Hippocampal formation (tissue), 2 donors: ENCODE results near the gene GBA3.

Experiments
- DNase-seq, 2 donors: peaks; one replicate each; lab custom pipeline; 2025; lab: John Stamatoyannopoulos, UW

GBA3 gene

GRCh38 chr4:22692736-22693135 is at the start of gene GBA3:
TSS of gene GBA3 (plus strand) at chr4:22692937.
- no peak for DNase-seq

GRCh38 chr4:22643952-22644351 is 48.8 kb upstream of the GBA3 start:
- no peak for DNase-seq

- DNase-seq = no peak
These were observed 47.1 kb upstream of the GBA3 start for GRCh38 chr4:22645481-22646182.

GRCh38 chr4:22648996-22649395 is 43.7 kb upstream of the GBA3 start:
- DNase-seq = no peak

- no peak for DNase-seq
These were observed 42.0 kb upstream of the GBA3 start for GRCh38 chr4:22650771-22651170.

- no peak for DNase-seq
These were observed 39.0 kb upstream of the GBA3 start for GRCh38 chr4:22653752-22654151.

GRCh38 chr4:22661443-22661842 is 31.3 kb upstream of the GBA3 start:
- no peak for DNase-seq

- no peak for DNase-seq
These were observed 25.3 kb upstream of the GBA3 start for GRCh38 chr4:22667332-22667940.

DNA sequence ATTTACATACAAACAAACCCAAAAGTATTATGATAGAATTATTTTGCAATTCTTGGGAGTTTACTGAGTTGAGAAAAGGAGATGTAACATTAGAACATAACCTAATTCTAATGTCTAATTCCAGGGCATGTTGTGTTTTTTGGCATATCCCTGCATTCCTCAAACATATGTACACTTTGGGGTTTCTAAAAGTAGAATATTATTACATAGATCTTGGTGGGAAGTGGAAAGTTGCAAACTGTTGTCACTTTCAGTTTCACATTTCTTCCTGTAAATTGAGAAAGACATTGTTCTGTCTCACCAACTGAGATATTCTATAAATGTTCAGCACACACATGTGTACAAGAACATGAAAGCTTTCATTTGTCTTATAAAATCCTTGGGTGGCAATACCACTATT is 24.4 kb upstream of the GBA3 start:
- no peak for DNase-seq

GRCh38 chr4:22668702-22669101 is 24.0 kb upstream of the GBA3 start:
- no peak for DNase-seq

DNA sequence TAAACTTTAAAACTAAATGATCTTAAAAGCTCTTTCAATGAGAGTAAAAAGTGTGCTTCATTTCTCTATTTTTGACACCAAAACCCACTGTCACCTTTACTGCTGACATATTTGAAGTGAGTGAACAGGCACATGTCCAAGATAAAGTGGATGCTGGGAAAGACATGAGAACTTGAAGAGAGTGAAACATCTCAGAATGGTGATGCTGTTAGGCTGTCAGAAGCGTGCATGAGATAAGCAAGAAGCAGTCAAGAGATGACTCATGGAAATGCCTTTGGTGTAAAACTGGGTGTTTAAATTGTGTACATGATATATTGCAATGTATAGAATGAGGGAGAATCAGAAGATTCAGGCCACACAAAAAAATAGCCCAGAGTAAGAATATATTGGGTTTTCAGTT is 21.8 kb upstream of the GBA3 start:
- no peak for DNase-seq

- no peak for DNase-seq
These were observed 20.2 kb upstream of the GBA3 start for GRCh38 chr4:22672519-22672918.

GRCh38 chr4:22672944-22673343 is 19.8 kb upstream of the GBA3 start:
- no peak for DNase-seq

- DNase-seq = no peak
These were observed 18.0 kb upstream of the GBA3 start for GRCh38 chr4:22674700-22675099.

GRCh38 chr4:22676063-22676462 is 16.7 kb upstream of the GBA3 start:
- no peak for DNase-seq

- DNase-seq = no peak
These were observed 15.0 kb upstream of the GBA3 start for GRCh38 chr4:22677780-22678179.

DNA sequence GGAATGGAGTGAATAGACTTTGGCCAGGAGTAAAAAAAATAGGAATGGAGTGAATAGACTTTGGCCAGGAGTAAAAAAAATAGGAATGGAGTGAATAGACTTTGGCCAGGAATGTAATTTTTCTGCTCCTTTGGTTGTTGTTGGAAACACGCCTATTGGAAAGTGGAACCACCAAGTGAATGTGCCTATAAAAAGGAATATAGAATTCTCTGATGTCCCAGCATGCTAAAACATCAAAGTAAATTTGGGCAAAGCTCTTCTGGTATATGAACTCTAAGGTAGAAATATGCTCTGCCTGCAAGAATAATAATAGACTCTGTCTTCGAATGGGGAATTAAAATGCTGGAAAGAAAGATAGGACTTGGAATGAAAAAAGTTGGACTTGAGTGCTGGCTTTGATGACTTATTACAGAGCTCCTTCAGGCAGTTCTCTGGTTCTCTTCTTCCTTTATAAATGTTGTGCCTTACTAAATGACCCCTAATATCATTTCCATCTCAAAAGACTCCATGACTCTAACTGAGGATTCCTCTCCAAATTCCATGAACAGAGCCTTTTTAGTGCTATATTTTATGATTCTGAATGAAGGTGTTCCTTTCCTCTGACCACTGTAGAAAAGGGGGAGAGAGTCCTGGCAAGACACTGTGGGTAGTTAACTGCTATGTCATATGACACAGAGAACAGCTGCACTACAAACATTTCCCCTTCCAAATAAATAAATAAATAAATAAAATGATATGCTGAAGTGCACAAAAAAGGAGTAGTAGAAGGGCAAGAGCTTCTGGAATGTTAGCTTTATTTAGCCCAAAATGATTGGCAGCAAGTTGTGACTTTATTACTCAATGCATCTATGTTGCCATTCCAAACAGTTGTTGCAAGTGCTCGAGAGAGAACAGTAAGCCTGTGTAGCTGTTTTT is 13.5 kb upstream of the GBA3 start:
- peak in 1 of 2 donors; percentile 20 for DNase-seq

GRCh38 chr4:22680065-22680642 is 12.6 kb upstream of the GBA3 start:
- no peak for DNase-seq

DNA sequence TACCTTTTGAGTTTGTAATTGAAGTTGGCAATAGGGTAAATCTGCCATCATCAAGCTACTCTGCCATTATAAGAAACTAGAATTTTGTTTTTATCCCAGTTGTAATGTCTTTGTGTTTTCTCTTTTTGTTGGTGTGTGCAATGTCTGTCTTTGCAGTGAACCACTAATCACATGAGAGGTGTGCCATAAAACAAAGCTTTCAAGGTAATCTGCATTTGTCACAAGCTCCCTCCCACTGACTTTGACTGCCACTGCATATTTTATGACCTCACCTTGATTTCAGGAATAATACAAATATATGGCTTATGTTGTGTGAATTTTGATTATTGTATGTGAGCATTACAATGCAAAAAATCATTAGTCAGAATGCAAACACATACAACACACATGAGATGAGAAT is 9.0 kb upstream of the GBA3 start:
- no peak for DNase-seq

- no peak for DNase-seq
These were observed 6.6 kb upstream of the GBA3 start for GRCh38 chr4:22686141-22686540.

- DNase-seq = no peak
These were observed 4.5 kb upstream of the GBA3 start for GRCh38 chr4:22688236-22688635.

DNA sequence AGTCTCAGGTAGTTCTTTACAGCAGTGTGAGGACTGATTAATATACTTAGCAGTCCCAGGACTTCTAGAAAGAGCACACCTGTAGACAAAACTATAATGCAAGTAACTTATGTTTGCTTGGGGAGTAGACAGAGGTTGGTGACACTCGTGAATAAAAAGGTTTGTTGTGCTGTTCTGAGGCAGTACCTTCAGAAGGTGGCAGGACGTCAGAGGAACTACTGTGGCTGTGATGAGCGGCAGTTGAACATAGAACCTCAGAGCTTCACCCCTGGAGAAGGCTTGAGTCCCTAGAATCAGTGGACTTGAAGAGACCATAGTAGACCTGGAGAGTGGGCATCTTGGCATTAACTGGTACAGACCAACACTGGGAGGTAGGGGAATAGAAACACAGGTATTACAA is 3.3 kb upstream of the GBA3 start:
- DNase-seq = no peak

- no peak for DNase-seq
These were observed 2.3 kb downstream of the GBA3 start for GRCh38 chr4:22695029-22695428.
